Posterior vena cava (tissue), 2 donors: Measurements from ENCODE around the gene OR6C68. TPM values are rescaled to one million over a fixed set of nuclear protein-coding genes. Genes with fewer than 3 reads are reported as not detected.

Experiments
- total RNA-seq, 2 donors: library from RNA; stranded (reverse); fragmentation: NEBNext Ultra II Directional; extraction: Animal tissue kit (Norgen Biotek cat#: 25700); gene quantifications; one replicate each; pipeline ENCODE4 v1.2.1, GENCODE V29; 2021
- donor health status: DM: yes; HTN: yes; CAD: no.
- donor health status: DM: yes; HTN: yes; CAD: no.

Gene OR6C68
- total RNA-seq, 2 donors from 2014 or later: not detected

Other genes starting within 250 kb of the OR6C68 start
- not detected for gene OR6C74, start 247.8 kb upstream of the OR6C68 start, total RNA-seq
- gene OR6C6, start 195.8 kb upstream of the OR6C68 start, total RNA-seq: not detected
- not detected for gene OR6C1, start 178.0 kb upstream of the OR6C68 start, total RNA-seq
- not detected for gene OR6C3, start 161.6 kb upstream of the OR6C68 start, total RNA-seq
- gene OR6C75, start 129.4 kb upstream of the OR6C68 start, total RNA-seq: not detected
- not detected for gene OR6C65, start 91.8 kb upstream of the OR6C68 start, total RNA-seq
- gene OR6C76, start 66.1 kb upstream of the OR6C68 start, total RNA-seq: not detected
- gene OR6C2, start 48.3 kb upstream of the OR6C68 start, total RNA-seq: not detected
- gene OR6C70, start 22.2 kb upstream of the OR6C68 start, total RNA-seq: not detected
- gene OR6C4, start 57.2 kb downstream of the OR6C68 start, total RNA-seq: not detected
- not detected for gene OR2AP1, start 80.1 kb downstream of the OR6C68 start, total RNA-seq
- not detected for gene OR10P1, start 144.5 kb downstream of the OR6C68 start, total RNA-seq
- 100 to 1,000 TPM; 497 to 570 TPM for gene ITGA7, start 215.5 kb downstream of the OR6C68 start, total RNA-seq
- 100 to 1,000 TPM; 115 to 118 TPM for gene BLOC1S1, start 223.7 kb downstream of the OR6C68 start, total RNA-seq
- gene RDH5, start 228.0 kb downstream of the OR6C68 start, total RNA-seq: 10 to 100 TPM; 19.2 to 39.7 TPM
- gene CD63, start 236.6 kb downstream of the OR6C68 start, total RNA-seq: 1,000 to 10,000 TPM; 1,385 to 1,570 TPM